ENCODE measurements around the gene ADRB2.

DNA sequence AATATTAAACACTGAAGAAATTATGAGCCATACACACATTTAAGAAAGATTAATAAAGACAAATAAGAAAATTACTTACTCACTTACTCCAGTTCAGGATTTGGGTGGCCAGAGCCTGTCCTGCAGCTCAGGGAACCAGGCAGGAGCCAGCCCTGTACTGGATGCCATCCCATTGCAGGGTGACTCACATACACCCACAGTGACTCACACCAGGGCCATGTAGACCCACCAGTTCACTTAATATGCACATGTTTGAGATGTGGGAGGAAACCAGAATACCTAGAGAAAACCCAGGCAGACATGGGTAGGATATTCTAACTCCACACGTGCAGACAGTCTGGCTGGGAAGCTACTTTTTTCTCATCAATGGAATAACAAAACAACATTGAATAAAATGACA, 49.6 kb upstream of the ADRB2 start:
- no peak for TF ChIP-seq POLR2A (IDR thresholded peaks at IDR 0.05)
- TF ChIP-seq, protein P1, sequence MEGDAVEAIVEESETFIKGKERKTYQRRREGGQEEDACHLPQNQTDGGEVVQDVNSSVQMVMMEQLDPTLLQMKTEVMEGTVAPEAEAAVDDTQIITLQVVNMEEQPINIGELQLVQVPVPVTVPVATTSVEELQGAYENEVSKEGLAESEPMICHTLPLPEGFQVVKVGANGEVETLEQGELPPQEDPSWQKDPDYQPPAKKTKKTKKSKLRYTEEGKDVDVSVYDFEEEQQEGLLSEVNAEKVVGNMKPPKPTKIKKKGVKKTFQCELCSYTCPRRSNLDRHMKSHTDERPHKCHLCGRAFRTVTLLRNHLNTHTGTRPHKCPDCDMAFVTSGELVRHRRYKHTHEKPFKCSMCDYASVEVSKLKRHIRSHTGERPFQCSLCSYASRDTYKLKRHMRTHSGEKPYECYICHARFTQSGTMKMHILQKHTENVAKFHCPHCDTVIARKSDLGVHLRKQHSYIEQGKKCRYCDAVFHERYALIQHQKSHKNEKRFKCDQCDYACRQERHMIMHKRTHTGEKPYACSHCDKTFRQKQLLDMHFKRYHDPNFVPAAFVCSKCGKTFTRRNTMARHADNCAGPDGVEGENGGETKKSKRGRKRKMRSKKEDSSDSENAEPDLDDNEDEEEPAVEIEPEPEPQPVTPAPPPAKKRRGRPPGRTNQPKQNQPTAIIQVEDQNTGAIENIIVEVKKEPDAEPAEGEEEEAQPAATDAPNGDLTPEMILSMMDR (IDR thresholded peaks at IDR 0.05): no peak
